ENCODE measurements around the gene ZNF827.

- TF ChIP-seq CTCF (conservative IDR thresholded peaks at IDR 0.05), result no peak
- no peak for TF ChIP-seq ZFX (IDR thresholded peaks at IDR 0.05)
Measured at GRCh38 chr4:145883101-145883694, 55.4 kb downstream of the ZNF827 start.
